CD14-positive monocyte (primary cell): Measurements from ENCODE around the gene RPS14. TPM values are rescaled to one million over a fixed set of nuclear protein-coding genes. Genes with fewer than 3 reads are reported as not detected.

Experiments used
- DNase-seq, 3 donors: peaks; one replicate each; pipeline ENCODE4 v3.0.0-alpha.2; 2011 to 2022
- H2AFZ ChIP-seq: 2 replicates; pipeline ENCODE4 v1.6.0; 2012; ENCODE audit warnings: mild to moderate bottlenecking, low read depth, low read length, inconsistent platforms; ENCODE audit not compliant: insufficient read depth, poor library complexity, severe bottlenecking
- H3K27ac ChIP-seq, 2 donors: 1 replicate in 1 of 2; 2 replicates in 1 of 2; pipeline ENCODE4 v1.5.1; 2012 to 2013; ENCODE audit warnings: low read length in 2 of 2, control low read depth in 1 of 2, inconsistent platforms in 1 of 2, low read depth in 1 of 2, mild to moderate bottlenecking in 1 of 2
- H3K27me3 ChIP-seq, 2 donors: one replicate each; pipeline versions ENCODE4 v1.6.0 to v1.6.1; 2011 to 2013; ENCODE audit warnings: low read length in 2 of 2; ENCODE audit not compliant: control insufficient read depth in 2 of 2, insufficient read depth in 2 of 2
- H3K36me3 ChIP-seq, 2 donors: replicated peaks in 1 of 2; 1 replicate in 1 of 2; 2 replicates in 1 of 2; pipeline versions ENCODE4 v1.5.1 to v1.6.1; 2012 to 2013; ENCODE audit warnings: low read length in 2 of 2, control low read depth in 1 of 2, inconsistent platforms in 1 of 2, mild to moderate bottlenecking in 1 of 2; ENCODE audit not compliant: insufficient read depth in 2 of 2, control insufficient read depth in 1 of 2
- H3K4me1 ChIP-seq, 2 donors: 1 replicate in 1 of 2; 2 replicates in 1 of 2; pipeline versions ENCODE4 v1.5.1 to v1.6.1; 2012 to 2013; ENCODE audit warnings: low read length in 2 of 2, control low read depth in 1 of 2, inconsistent platforms in 1 of 2, mild to moderate bottlenecking in 1 of 2, moderate library complexity in 1 of 2; ENCODE audit not compliant: insufficient read depth in 2 of 2, control insufficient read depth in 1 of 2
- H3K4me2 ChIP-seq: replicated peaks from 2 replicates; pipeline ENCODE3; 2012; ENCODE audit warnings: low read length, moderate library complexity, mild to moderate bottlenecking; ENCODE audit not compliant: poor library complexity, severe bottlenecking; ENCODE audit errors: extremely low read depth
- H3K4me3 ChIP-seq, 3 experiments: fragments of 200-600 bp in 1 of 3; sonication (generic) in 1 of 3; replicated peaks in 1 of 3; 1 replicate in 2 of 3; 2 replicates in 1 of 3; pipeline ENCODE4 v1.5.1; 2011 to 2013; ENCODE audit warnings: low read length in 3 of 3, mild to moderate bottlenecking in 3 of 3, control low read depth in 2 of 3, low read depth in 2 of 3, inconsistent platforms in 1 of 3, moderate library complexity in 1 of 3
- H3K79me2 ChIP-seq: 2 replicates; pipeline ENCODE4 v1.6.0; 2012; ENCODE audit warnings: mild to moderate bottlenecking, control low read depth, inconsistent platforms, low read length, moderate library complexity; ENCODE audit not compliant: insufficient read depth
- H3K9ac ChIP-seq: 2 replicates; pipeline ENCODE4 v1.6.0; 2017; ENCODE audit warnings: low read length, mild to moderate bottlenecking; ENCODE audit not compliant: insufficient read depth, poor library complexity, severe bottlenecking
- H3K9me3 ChIP-seq, 2 donors: replicated peaks in 1 of 2; 1 replicate in 1 of 2; 2 replicates in 1 of 2; pipeline versions ENCODE4 v1.5.1 to v1.6.1; 2012 to 2013; ENCODE audit warnings: low read length in 2 of 2, control low read depth in 1 of 2; ENCODE audit not compliant: control insufficient read depth in 1 of 2, insufficient read depth in 1 of 2
- H4K20me1 ChIP-seq: 2 replicates; pipeline ENCODE4 v1.6.0; 2012; ENCODE audit warnings: mild to moderate bottlenecking, low read length, control low read depth, moderate library complexity; ENCODE audit not compliant: insufficient read depth
- H3K27ac Mint-ChIP-seq, 7 donors: one replicate each; pipeline ENCODE4 v1.8.0; 2020; ENCODE audit warnings: mild to moderate bottlenecking in 7 of 7, mixed read lengths in 7 of 7, moderate library complexity in 6 of 7, inconsistent platforms in 2 of 7
- H3K27me3 Mint-ChIP-seq, 3 donors: one replicate each; pipeline ENCODE4 v1.8.0; 2021 to 2022; ENCODE audit warnings: low read depth in 3 of 3, mild to moderate bottlenecking in 3 of 3, mixed read lengths in 3 of 3, moderate library complexity in 3 of 3, inconsistent platforms in 1 of 3
- H3K36me3 Mint-ChIP-seq, 2 donors: one replicate each; pipeline ENCODE4 v1.8.0; 2020; ENCODE audit warnings: mixed read lengths in 2 of 2, inconsistent platforms in 1 of 2, mild to moderate bottlenecking in 1 of 2
- H3K4me1 Mint-ChIP-seq: one replicate; pipeline ENCODE4 v1.8.0; 2020; ENCODE audit warnings: mild to moderate bottlenecking, mixed read lengths
- H3K4me3 Mint-ChIP-seq, 2 donors: one replicate each; pipeline ENCODE4 v1.8.0; 2020; ENCODE audit warnings: mild to moderate bottlenecking in 2 of 2, mixed read lengths in 2 of 2, moderate library complexity in 1 of 2
- H3K9me3 Mint-ChIP-seq, 7 donors: one replicate each; pipeline ENCODE4 v1.8.0; 2020 to 2022; ENCODE audit warnings: mixed read lengths in 7 of 7, mild to moderate bottlenecking in 6 of 7, moderate library complexity in 6 of 7, inconsistent platforms in 2 of 7
- WGBS: methylation state at CpG from one replicate; pipeline ENCODE4 v1.1.5; 2013; ENCODE audit warnings: missing lambda C conversion rate; ENCODE audit not compliant: insufficient coverage; 5-methylcytosine and 5-hydroxymethylcytosine counted together
- intact Hi-C, 2 donors: fragments of 100-400 bp; cut with micrococcal nuclease; formaldehyde crosslinking; loops; one replicate each; pipeline versions ENCODE4 v1.15.0 to v1.15.1; 2023
- polyA plus RNA-seq, 3 donors: library from polyadenylated mRNA; depleted of rRNA in 1 of 3; unstranded in 2 of 3; stranded (reverse) in 1 of 3; fragments of 300-500 nt in 2 of 3; fragments of >200 nt in 1 of 3; fragmentation: Illumina TruSeq in 2 of 3; gene quantifications; 1 replicate in 2 of 3; 2 replicates in 1 of 3; pipeline ENCODE4 v1.2.3, GENCODE V29; 2012 to 2021
- TF ChIP-seq, protein P1 (sequence below): fragments of 200-600 bp; IDR thresholded peaks from one replicate; pipeline ENCODE4 v1.8.0; 2022; ENCODE audit warnings: antibody characterized with exemption, mild to moderate bottlenecking

RPS14 gene
- polyA plus RNA-seq, 3 donors, result 2,768 to 4,675 (median 3,499) TPM

DNA sequence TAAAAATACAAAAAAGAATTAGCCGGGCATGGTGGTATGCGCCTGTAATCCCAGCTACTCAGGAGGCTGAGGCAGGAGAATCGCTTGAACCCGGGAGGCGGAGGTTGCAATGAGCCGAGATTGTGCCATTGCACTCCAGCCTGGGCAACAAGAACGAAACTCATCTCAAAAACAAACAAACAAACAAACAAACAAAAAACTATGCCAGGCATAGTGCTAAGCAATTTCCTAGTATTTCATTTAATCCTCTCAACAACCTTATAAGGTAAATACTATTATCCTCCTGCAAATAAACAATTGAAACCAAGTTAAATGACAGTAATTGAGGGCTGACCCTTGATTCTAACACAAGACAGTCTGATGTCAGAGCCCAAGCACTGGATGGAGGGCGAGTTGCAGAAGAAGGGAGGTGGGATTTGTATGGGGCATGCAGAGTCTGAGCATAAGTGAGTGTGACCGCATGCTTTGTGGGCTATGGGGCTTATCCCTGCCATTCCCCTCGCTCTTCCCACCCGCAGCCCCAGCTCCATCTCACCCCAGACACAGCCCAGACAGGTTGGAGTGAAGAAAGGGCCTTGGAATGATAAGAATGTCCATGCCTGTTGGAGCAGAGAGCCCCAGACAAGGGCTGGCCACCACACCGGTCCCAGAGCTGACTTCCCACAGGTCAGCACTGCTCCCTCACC is 24.3 kb upstream of the RPS14 start:
- no peak overlapping the region for H3K4me3 Mint-ChIP-seq
- 93% methylated on average over 3 of the region's 12 CpGs for WGBS
- Histone ChIP-seq H3K4me1 (peaks cover 38 to 45% of the 10 kb centered on the region in 2 donors), H3K9ac (no peak overlapping the region), H3K27me3 (no peaks in the 10 kb centered on the region), H3K4me3 (no peak overlapping the region), H3K27ac (no peak overlapping the region), H3K36me3 (no peaks in the 10 kb centered on the region), H4K20me1 (no peaks in the 10 kb centered on the region), H3K4me2 (no peak overlapping the region), H2AFZ (no peak overlapping the region), H3K9me3 (no peaks in the 10 kb centered on the region), H3K79me2 (no peaks in the 10 kb centered on the region)
- peaks cover 0 to 6% (median 0%) of the 10 kb centered on the region in 7 donors for H3K9me3 Mint-ChIP-seq
- H3K36me3 Mint-ChIP-seq, result no peaks in the 10 kb centered on the region
- peaks cover 0 to 19% (median 3%) of the 10 kb centered on the region in 3 donors for H3K27me3 Mint-ChIP-seq
- H3K4me1 Mint-ChIP-seq, result peaks cover 48% of the 10 kb centered on the region
- intact Hi-C loops, result loop anchor here in 1 of 2 donors (10.0 kb wide), 1 partner anchor 291 kb away; no protein-coding TSS in a partner anchor
- DNase-seq, result no peak
- peak overlapping the region in 1 of 7 donors; percentile 48 for H3K27ac Mint-ChIP-seq
- TF ChIP-seq, protein P1, sequence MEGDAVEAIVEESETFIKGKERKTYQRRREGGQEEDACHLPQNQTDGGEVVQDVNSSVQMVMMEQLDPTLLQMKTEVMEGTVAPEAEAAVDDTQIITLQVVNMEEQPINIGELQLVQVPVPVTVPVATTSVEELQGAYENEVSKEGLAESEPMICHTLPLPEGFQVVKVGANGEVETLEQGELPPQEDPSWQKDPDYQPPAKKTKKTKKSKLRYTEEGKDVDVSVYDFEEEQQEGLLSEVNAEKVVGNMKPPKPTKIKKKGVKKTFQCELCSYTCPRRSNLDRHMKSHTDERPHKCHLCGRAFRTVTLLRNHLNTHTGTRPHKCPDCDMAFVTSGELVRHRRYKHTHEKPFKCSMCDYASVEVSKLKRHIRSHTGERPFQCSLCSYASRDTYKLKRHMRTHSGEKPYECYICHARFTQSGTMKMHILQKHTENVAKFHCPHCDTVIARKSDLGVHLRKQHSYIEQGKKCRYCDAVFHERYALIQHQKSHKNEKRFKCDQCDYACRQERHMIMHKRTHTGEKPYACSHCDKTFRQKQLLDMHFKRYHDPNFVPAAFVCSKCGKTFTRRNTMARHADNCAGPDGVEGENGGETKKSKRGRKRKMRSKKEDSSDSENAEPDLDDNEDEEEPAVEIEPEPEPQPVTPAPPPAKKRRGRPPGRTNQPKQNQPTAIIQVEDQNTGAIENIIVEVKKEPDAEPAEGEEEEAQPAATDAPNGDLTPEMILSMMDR, result no peak

DNA sequence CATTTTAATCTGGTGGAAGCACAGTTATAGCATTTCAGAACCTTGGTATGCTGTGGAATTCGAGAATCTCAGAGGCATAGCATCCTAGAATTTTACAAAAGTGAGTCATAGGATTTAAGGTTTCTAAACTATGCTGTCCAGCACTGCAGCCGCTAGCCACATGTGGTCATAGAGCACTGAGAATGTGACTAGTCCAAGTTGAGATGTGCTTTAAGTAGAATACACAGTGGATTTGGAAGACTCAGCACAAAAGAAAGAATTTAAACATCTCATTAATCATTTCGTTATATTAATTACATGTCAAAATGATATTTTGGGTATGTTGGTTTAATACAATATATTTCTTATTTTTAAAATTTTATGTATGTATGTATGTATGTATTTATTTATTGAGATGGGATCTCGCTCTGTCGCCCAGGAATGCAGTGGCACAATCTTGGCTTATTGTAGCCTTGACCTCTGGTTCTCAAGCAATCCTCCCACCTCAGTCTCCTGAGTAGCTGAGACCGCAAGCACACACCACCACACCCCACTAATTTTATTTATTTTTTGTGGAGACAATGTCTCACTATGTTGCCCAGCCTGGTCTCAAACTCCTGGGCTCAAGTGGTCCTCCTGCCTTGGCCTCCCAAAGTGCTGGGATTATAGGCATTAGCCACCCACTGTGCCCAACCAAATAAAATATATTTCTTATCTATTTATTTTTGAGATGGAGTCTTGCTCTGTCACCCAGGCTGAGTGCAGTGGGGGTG is 20.4 kb upstream of the RPS14 start:
- Mint-ChIP-seq H3K27ac (peak overlapping the region in 1 of 7 donors; percentile 63), H3K36me3 (no peaks in the 10 kb centered on the region), H3K27me3 (peaks cover 0 to 11% (median 3%) of the 10 kb centered on the region in 3 donors), H3K4me1 (peaks cover 27% of the 10 kb centered on the region), H3K4me3 (no peak overlapping the region), H3K9me3 (peaks cover 0 to 3% (median 0%) of the 10 kb centered on the region in 7 donors)
- TF ChIP-seq, protein P1, result no peak
- Histone ChIP-seq H4K20me1 (no peaks in the 10 kb centered on the region), H3K4me2 (no peak overlapping the region), H3K4me1 (peaks cover 8 to 9% of the 10 kb centered on the region in 2 donors), H3K36me3 (no peaks in the 10 kb centered on the region), H3K27me3 (no peaks in the 10 kb centered on the region), H3K27ac (no peak overlapping the region), H3K79me2 (no peaks in the 10 kb centered on the region), H3K9me3 (no peaks in the 10 kb centered on the region), H3K4me3 (no peak overlapping the region), H2AFZ (no peak overlapping the region), H3K9ac (no peak overlapping the region)
- WGBS, result 100% methylated on average over 1 of the region's 6 CpGs
- intact Hi-C loops, result loop anchor here in 1 of 2 donors (10.0 kb wide), 1 partner anchor 295 kb away; no protein-coding TSS in a partner anchor
- DNase-seq, result no peak
